OCI-LY7 (cell line): ENCODE results near the gene NOTO.

ENCODE experiments used
- EZH2phosphoT487 ChIP-seq: fragments of 200-600 bp; sonication (generic); IDR thresholded peaks from 2 replicates; pipeline ENCODE4 v1.6.1; 2018; ENCODE audit warnings: low read depth, borderline replicate concordance, mild to moderate bottlenecking, mixed run types, antibody characterized with exemption, low read length, moderate library complexity, mixed read lengths
- TF ChIP-seq, protein P1 (sequence below): fragments of 200-600 bp; sonication (generic); conservative IDR thresholded peaks from 2 replicates; pipeline ENCODE4 v1.5.1; 2014; ENCODE audit warnings: mild to moderate bottlenecking, antibody characterized with exemption, low read length, moderate library complexity, mixed read lengths

DNA sequence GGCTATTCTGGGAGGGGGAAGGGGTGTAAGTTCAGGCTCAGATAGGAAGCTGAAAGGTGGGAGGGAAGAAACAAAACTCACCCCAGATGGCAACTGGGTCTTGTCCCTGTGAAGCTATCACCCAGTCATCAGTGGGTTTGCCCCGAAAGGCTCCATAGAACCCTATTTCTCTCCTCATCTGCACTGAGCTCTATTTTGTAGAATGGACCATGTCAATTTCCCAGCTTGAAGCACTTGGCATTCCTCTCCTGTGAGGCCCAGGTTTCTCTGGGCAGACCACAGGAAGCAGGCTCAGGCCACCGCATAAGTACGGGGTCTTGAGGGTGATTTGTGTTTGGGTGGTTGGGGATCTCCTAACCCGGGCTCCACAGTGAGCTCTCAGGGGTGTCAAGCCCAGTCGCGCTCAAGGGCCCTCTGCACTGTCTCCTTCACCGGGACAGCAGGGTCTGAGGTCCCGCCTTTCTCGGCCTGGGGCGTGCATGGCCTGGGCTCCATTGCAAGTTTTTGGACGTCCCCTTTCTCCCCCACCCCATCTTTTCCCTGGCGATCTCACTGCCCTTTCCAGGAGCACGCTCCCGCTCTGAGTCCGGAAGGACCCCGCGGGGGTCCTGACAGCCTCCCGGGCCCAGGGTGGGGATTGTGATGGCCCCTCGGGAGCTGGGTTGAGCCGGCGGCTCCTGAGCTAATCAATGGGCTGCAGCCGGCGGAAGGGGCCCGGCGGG lies 27.3 kb upstream of the NOTO start:
- TF ChIP-seq, protein P1, sequence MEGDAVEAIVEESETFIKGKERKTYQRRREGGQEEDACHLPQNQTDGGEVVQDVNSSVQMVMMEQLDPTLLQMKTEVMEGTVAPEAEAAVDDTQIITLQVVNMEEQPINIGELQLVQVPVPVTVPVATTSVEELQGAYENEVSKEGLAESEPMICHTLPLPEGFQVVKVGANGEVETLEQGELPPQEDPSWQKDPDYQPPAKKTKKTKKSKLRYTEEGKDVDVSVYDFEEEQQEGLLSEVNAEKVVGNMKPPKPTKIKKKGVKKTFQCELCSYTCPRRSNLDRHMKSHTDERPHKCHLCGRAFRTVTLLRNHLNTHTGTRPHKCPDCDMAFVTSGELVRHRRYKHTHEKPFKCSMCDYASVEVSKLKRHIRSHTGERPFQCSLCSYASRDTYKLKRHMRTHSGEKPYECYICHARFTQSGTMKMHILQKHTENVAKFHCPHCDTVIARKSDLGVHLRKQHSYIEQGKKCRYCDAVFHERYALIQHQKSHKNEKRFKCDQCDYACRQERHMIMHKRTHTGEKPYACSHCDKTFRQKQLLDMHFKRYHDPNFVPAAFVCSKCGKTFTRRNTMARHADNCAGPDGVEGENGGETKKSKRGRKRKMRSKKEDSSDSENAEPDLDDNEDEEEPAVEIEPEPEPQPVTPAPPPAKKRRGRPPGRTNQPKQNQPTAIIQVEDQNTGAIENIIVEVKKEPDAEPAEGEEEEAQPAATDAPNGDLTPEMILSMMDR, result no peak
- TF ChIP-seq EZH2phosphoT487, result no peak
